Mucosa of stomach (tissue), 1 donor: ENCODE data around the gene PRRG1.
A peak's percentile ranks its signal among the peaks of the same experiment; 100 is the strongest.

Source experiments
- H3K27me3 ChIP-seq: one replicate; pipeline ENCODE4 v1.7.0; 2013; ENCODE audit warnings: mild to moderate bottlenecking, low read length; ENCODE audit not compliant: control insufficient read depth, insufficient read depth
- H3K36me3 ChIP-seq: one replicate; pipeline ENCODE4 v1.7.0; 2013; ENCODE audit warnings: low read length; ENCODE audit not compliant: control insufficient read depth, insufficient read depth
- H3K4me1 ChIP-seq: one replicate; pipeline ENCODE4 v1.7.0; 2013; ENCODE audit warnings: mild to moderate bottlenecking, low read length; ENCODE audit not compliant: control insufficient read depth, insufficient read depth
- H3K4me3 ChIP-seq: one replicate; pipeline ENCODE4 v1.7.0; 2013; ENCODE audit warnings: low read length
- H3K9ac ChIP-seq: one replicate; pipeline ENCODE4 v1.7.0; 2013; ENCODE audit warnings: mild to moderate bottlenecking, low read length, moderate library complexity
- H3K9me3 ChIP-seq: one replicate; pipeline ENCODE4 v1.7.0; 2013; ENCODE audit warnings: mild to moderate bottlenecking, low read length, moderate library complexity; ENCODE audit not compliant: control insufficient read depth
- donor health status: Pancreatic carcinoma.

PRRG1 gene

DNA sequence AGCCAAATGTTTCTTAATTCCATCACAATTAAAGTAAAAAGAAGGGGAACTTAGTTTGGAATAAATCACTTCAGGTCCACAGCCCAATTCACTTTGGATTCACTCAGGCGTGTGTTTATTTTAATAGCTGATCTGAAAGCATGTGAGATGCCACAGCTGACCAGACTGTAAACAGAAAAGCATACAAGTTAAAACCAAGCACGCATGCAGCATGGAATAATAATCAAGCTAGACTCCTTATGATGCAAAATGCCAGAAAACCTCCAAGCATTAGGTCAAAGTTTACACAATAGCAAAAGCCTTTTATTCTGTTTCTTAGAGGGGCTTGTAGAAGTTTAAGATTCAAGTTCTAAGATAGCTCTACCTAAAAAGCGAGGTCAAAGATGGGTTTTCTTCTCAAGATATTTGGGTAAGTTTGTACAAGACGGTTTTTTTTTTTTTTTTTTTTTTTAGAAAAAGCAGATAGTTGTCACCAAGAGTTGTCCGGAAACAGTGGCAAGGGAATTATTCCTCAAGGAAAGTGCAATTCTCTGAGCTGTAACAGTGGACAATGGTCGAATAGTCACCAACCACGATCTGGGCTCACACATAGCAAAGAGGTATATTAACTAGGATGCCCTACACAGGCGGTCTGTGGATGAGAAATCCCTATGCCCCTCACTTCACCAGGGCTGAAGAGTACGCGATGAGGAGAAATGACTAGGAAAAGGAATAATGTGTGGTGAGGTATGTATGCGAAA is 763 bp upstream of the PRRG1 start:
- Histone ChIP-seq H3K36me3 (no peaks in the 10 kb centered on the region), H3K4me1 (no peaks in the 10 kb centered on the region), H3K9ac (no peak overlapping the region), H3K9me3 (no peaks in the 10 kb centered on the region), H3K27me3 (no peaks in the 10 kb centered on the region), H3K4me3 (no peak overlapping the region)

GRCh38 chrX:37348971-37349220 is 268 bp upstream of the PRRG1 start:
- Histone ChIP-seq H3K9ac (no peak overlapping the region), H3K27me3 (no peaks in the 10 kb centered on the region), H3K4me1 (no peaks in the 10 kb centered on the region), H3K9me3 (no peaks in the 10 kb centered on the region), H3K36me3 (no peaks in the 10 kb centered on the region), H3K4me3 (no peak overlapping the region)

GRCh38 chrX:37350034-37350365 is 836 bp downstream of the PRRG1 start:
- H3K4me1 ChIP-seq = no peaks in the 10 kb centered on the region
- H3K9ac ChIP-seq = peak overlapping the region; percentile 53
- no peaks in the 10 kb centered on the region for H3K27me3 ChIP-seq
- H3K36me3 ChIP-seq = no peaks in the 10 kb centered on the region
- H3K4me3 ChIP-seq = peak overlapping the region; percentile 4
- H3K9me3 ChIP-seq = no peaks in the 10 kb centered on the region

DNA sequence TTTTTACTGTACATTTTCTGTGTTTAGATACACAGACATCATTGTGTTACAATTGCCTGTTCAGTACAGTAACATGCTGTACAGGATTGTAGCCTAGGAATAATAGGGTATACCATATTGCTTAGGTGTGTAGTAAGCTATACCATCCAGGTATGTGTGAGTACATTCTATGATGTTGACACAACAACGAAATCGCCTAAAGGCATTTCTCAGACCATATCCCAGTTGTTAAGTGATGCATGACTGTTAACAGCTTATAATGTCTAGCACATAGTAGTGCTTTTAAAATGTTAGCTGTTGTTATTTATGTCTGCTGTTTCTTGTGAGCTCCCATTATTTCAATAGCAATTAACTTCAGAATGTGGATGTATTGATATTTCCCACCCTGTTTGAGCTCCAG is 4.5 kb downstream of the PRRG1 start:
- Histone ChIP-seq H3K9me3 (no peaks in the 10 kb centered on the region), H3K27me3 (no peaks in the 10 kb centered on the region), H3K4me3 (no peak overlapping the region), H3K36me3 (no peaks in the 10 kb centered on the region), H3K4me1 (no peaks in the 10 kb centered on the region), H3K9ac (no peak overlapping the region)

DNA sequence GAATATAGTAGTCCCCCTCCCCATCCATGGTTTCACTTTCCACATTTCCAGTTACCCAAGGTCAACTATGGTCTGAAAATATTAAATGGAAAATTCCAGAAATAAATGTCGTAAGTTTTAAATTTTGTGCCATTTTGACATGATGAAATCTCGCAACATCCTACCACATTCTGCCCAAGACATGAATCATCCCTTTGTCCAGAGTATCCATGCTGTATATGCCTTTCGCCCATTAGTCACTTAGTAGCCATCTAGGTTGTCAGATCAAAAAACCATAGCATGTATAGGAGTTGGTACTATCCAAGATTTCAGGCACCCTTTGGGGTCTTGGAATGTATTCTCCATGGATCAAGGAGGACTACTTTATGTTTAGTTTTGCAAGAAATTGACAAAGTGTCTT is 8.3 kb downstream of the PRRG1 start:
- Histone ChIP-seq H3K36me3 (no peaks in the 10 kb centered on the region), H3K27me3 (no peaks in the 10 kb centered on the region), H3K9me3 (no peaks in the 10 kb centered on the region), H3K4me1 (no peaks in the 10 kb centered on the region), H3K4me3 (no peak overlapping the region), H3K9ac (no peak overlapping the region)

DNA sequence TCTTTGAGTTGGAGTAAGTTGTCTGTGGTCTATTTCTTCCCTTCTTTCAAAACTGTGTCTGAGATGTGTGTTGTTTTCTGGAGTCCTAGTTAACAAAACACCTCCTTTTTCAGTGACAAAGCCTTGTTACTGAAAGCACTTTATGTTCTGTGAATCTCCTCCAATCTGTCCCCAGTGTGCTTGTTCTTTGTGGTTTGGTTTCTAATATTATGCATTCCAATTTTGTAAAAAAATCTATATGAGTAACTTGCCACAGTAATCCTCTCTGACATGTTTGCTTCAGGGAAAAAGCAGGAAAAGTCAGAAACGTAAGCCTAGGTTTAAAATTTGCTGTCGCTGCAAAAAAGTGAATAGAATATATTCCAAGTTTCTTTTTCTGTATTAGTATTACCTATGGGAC is 12.4 kb downstream of the PRRG1 start:
- Histone ChIP-seq H3K4me1 (no peaks in the 10 kb centered on the region), H3K27me3 (no peaks in the 10 kb centered on the region), H3K4me3 (no peak overlapping the region), H3K9ac (no peak overlapping the region), H3K9me3 (no peaks in the 10 kb centered on the region), H3K36me3 (no peaks in the 10 kb centered on the region)

DNA sequence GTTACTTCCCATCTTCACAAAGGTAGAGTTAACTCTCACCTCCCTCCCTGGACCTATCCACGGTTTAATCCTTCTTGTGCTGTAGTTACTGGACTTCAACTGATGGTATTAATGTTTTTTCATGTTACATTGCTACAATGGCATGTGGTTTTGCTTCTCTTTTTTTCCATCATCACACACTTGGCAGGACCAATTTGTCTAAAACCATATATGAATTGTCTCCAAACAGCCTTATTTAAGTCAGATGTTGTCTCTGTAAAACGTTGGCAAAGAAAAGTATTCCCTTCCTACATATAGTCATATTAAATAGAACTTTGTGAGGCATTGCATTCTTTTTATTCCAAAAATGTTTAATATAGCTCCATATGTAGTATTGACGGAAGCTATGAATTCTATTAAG is 15.5 kb downstream of the PRRG1 start:
- Histone ChIP-seq H3K4me1 (no peaks in the 10 kb centered on the region), H3K9me3 (no peaks in the 10 kb centered on the region), H3K4me3 (no peak overlapping the region), H3K9ac (no peak overlapping the region), H3K27me3 (no peaks in the 10 kb centered on the region), H3K36me3 (no peaks in the 10 kb centered on the region)

DNA sequence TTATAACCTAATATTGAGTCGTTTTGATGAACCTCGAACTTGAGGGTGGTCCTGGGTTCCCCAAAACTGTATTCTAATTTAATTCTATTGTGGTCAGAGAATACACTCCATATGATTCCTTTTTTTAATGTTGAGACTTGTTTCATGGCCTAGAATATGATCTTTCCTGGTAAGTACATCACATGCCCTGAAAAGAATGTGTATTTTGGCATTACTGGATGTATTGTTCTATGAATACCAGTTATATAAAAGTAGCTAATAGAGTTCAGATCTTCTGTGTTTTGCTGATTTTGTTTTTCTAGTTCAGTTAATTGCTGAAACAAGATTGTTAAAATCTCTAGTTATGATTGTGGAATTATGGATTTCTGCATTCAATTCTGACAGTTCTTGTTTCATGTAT is 18.8 kb downstream of the PRRG1 start:
- H3K4me1 ChIP-seq = no peaks in the 10 kb centered on the region
- no peaks in the 10 kb centered on the region for H3K27me3 ChIP-seq
- no peaks in the 10 kb centered on the region for H3K9me3 ChIP-seq
- H3K9ac ChIP-seq = no peak overlapping the region
- no peaks in the 10 kb centered on the region for H3K36me3 ChIP-seq
- H3K4me3 ChIP-seq = no peak overlapping the region

GRCh38 chrX:37370499-37371141 is 21.5 kb downstream of the PRRG1 start:
- Histone ChIP-seq H3K4me1 (no peaks in the 10 kb centered on the region), H3K9me3 (no peaks in the 10 kb centered on the region), H3K36me3 (no peaks in the 10 kb centered on the region), H3K4me3 (no peak overlapping the region), H3K27me3 (no peaks in the 10 kb centered on the region), H3K9ac (no peak overlapping the region)

DNA sequence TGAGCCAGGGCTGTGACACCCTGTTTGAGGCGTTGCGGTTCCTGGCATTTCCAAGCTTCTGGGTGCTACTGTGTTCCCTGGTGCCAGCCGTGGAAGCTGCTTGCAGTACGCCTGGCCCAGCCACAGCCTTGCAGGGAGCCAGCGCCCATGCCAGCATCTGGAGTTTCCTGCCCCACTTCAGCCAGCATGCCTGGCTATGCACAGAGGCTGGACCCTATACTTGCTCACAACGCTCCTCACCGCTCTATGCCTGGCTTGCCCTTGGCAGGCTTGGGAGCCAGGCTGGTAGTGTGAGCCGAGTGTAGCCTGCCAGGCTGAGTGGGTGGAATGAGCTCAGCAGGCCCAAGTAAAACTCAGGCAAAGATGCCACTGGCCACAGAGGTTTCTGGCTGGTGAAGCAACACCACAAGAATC is 22.4 kb downstream of the PRRG1 start:
- Histone ChIP-seq H3K9ac (no peak overlapping the region), H3K9me3 (no peaks in the 10 kb centered on the region), H3K27me3 (no peaks in the 10 kb centered on the region), H3K36me3 (no peaks in the 10 kb centered on the region), H3K4me3 (no peak overlapping the region), H3K4me1 (no peaks in the 10 kb centered on the region)

DNA sequence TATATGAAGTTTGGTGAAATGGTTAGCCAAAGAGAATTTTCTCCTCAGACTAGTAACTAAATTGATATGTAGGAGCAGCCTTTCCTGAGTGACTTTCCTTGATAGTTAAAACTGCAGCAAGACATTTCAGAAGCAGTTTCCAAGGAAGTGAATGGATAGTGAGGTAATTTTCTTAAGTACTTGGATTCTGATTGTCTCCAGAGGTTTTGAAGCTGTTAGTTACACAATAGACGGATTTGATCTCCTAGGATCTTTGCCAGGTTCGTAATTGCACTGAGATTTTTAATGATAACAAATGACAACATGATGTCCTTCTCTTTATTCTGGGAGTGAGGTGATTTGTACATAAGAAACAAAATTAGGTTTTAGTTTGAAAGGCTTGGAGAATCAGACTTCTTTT is 29.2 kb downstream of the PRRG1 start:
- H3K4me3 ChIP-seq = no peak overlapping the region
- H3K27me3 ChIP-seq = no peaks in the 10 kb centered on the region
- H3K36me3 ChIP-seq = no peaks in the 10 kb centered on the region
- no peak overlapping the region for H3K9ac ChIP-seq
- no peaks in the 10 kb centered on the region for H3K9me3 ChIP-seq
- no peaks in the 10 kb centered on the region for H3K4me1 ChIP-seq

DNA sequence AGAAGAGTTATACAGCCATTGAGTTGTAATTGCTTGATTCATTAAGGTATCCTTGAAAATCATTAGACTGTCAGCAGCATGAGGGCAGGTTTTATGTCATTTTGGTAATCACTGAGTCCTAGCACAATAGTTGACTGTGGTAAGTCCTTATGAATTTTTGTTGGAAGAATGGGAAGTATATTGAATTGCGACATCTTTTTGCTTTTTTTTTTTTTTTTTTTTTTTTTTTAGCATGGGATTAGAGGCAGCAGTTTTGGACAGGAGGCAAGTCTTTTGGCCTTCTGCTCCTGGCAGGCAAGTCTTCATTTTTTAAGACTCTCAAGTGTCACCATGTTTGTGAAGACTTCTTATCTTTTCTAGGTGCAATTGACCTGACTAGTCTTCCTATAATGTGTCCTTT is 29.7 kb downstream of the PRRG1 start:
- no peaks in the 10 kb centered on the region for H3K27me3 ChIP-seq
- H3K4me1 ChIP-seq = no peaks in the 10 kb centered on the region
- no peak overlapping the region for H3K9ac ChIP-seq
- no peaks in the 10 kb centered on the region for H3K9me3 ChIP-seq
- no peak overlapping the region for H3K4me3 ChIP-seq
- no peaks in the 10 kb centered on the region for H3K36me3 ChIP-seq

GRCh38 chrX:37380256-37380655 is 31.1 kb downstream of the PRRG1 start:
- Histone ChIP-seq H3K4me1 (no peaks in the 10 kb centered on the region), H3K9me3 (no peaks in the 10 kb centered on the region), H3K4me3 (no peak overlapping the region), H3K27me3 (no peaks in the 10 kb centered on the region), H3K9ac (no peak overlapping the region), H3K36me3 (no peaks in the 10 kb centered on the region)
